GM23338 (cell line): Measurements from ENCODE around the gene SCN4A. TPM values are rescaled to one million over a fixed set of nuclear protein-coding genes. Genes with fewer than 3 reads are reported as not detected.
A peak's percentile ranks its signal among the peaks of the same experiment; 100 is the strongest.

Experiments
- ATAC-seq: fragments of 200-7000 bp; cut with Tn5 transposase; 3 replicates; pipeline ENCODE4 v1.9.1; 2020
- DNase-seq: peaks from one replicate; pipeline ENCODE4 v3.0.0-alpha.2; 2015; ENCODE audit warnings: low spot score
- H2AFZ ChIP-seq: fragments of 200-600 bp; sonication (generic); 2 replicates; pipeline ENCODE4 v1.8.0; 2016; ENCODE audit warnings: antibody characterized with exemption, mild to moderate bottlenecking, moderate library complexity
- H3F3A ChIP-seq: fragments of 200-600 bp; sonication (generic); replicated peaks from 2 replicates; pipeline ENCODE4 v1.8.0; 2017; ENCODE audit warnings: antibody characterized with exemption, mixed run types, low read depth
- H3K27ac ChIP-seq: fragments of 200-600 bp; sonication (generic); 2 replicates; pipeline ENCODE4 v1.6.1; 2016; ENCODE audit warnings: low read depth
- H3K27me3 ChIP-seq: fragments of 200-600 bp; sonication (generic); 2 replicates; pipeline ENCODE4 v1.8.0; 2016; ENCODE audit warnings: mild to moderate bottlenecking, mixed run types, moderate library complexity; ENCODE audit not compliant: insufficient read depth
- H3K36me3 ChIP-seq: fragments of 200-600 bp; sonication (generic); 2 replicates; pipeline ENCODE4 v1.8.0; 2016; ENCODE audit warnings: mild to moderate bottlenecking; ENCODE audit not compliant: insufficient read depth
- H3K4me1 ChIP-seq: fragments of 200-600 bp; sonication (generic); 2 replicates; pipeline ENCODE4 v1.8.0; 2016; ENCODE audit warnings: mild to moderate bottlenecking, moderate library complexity; ENCODE audit not compliant: insufficient read depth
- H3K4me2 ChIP-seq: fragments of 200-600 bp; sonication (generic); 2 replicates; pipeline ENCODE4 v1.7.1; 2017; ENCODE audit warnings: mixed run types
- H3K4me3 ChIP-seq: fragments of 200-600 bp; sonication (generic); 2 replicates; pipeline ENCODE4 v1.6.1; 2016; ENCODE audit warnings: mixed run types
- H3K79me2 ChIP-seq: fragments of 200-600 bp; sonication (generic); replicated peaks from 2 replicates; pipeline ENCODE4 v1.8.0; 2017; ENCODE audit warnings: mild to moderate bottlenecking; ENCODE audit not compliant: insufficient read depth
- H3K9me2 ChIP-seq: fragments of 200-600 bp; sonication (generic); 2 replicates; pipeline ENCODE4 v1.8.0; 2017; ENCODE audit not compliant: insufficient read depth
- H4K20me1 ChIP-seq: fragments of 200-600 bp; sonication (generic); replicated peaks from 2 replicates; pipeline ENCODE4 v1.8.0; 2017; ENCODE audit warnings: mild to moderate bottlenecking; ENCODE audit not compliant: insufficient read depth
- H3K27ac Mint-ChIP-seq: 2 replicates; pipeline ENCODE4 v1.8.0; 2020; ENCODE audit warnings: inconsistent platforms, mild to moderate bottlenecking, moderate library complexity, mixed read lengths
- H3K27me3 Mint-ChIP-seq: 3 replicates; pipeline ENCODE4 v1.8.0; 2022; ENCODE audit warnings: low read depth, mild to moderate bottlenecking, moderate library complexity, mixed read lengths, inconsistent platforms; ENCODE audit not compliant: insufficient read depth, poor library complexity
- H3K36me3 Mint-ChIP-seq: 3 replicates; pipeline ENCODE4 v1.8.0; 2021; ENCODE audit warnings: low read depth, mild to moderate bottlenecking, inconsistent platforms, moderate library complexity, mixed read lengths
- H3K4me1 Mint-ChIP-seq: 3 replicates; pipeline ENCODE4 v1.8.0; 2020; ENCODE audit warnings: mild to moderate bottlenecking, inconsistent platforms, mixed read lengths
- H3K4me3 Mint-ChIP-seq: 3 replicates; pipeline ENCODE4 v1.8.0; 2021; ENCODE audit warnings: moderate library complexity, mild to moderate bottlenecking, inconsistent platforms, mixed read lengths
- H3K9me3 Mint-ChIP-seq: 3 replicates; pipeline ENCODE4 v1.8.0; 2020; ENCODE audit warnings: moderate library complexity, mild to moderate bottlenecking, inconsistent platforms, mixed read lengths
- EZH2 ChIP-seq: fragments of 200-600 bp; sonication (generic); IDR thresholded peaks from one replicate; pipeline ENCODE4 v1.8.0; 2017; ENCODE audit warnings: antibody characterized with exemption, mild to moderate bottlenecking, low read depth; ENCODE audit not compliant: unreplicated experiment
- EZH2phosphoT487 ChIP-seq: fragments of 200-600 bp; sonication (generic); IDR thresholded peaks from one replicate; pipeline ENCODE4 v1.8.1; 2018; ENCODE audit warnings: antibody characterized with exemption; ENCODE audit not compliant: unreplicated experiment
- JUNB ChIP-seq: IDR thresholded peaks from one replicate; pipeline ENCODE4 v1.6.1; 2016; ENCODE audit warnings: antibody characterized with exemption; ENCODE audit not compliant: unreplicated experiment
- NANOG ChIP-seq: IDR thresholded peaks from 2 replicates; pipeline ENCODE4 v1.6.1; 2016; ENCODE audit warnings: antibody characterized with exemption, borderline replicate concordance
- POLR2AphosphoS5 ChIP-seq: IDR thresholded peaks from 2 replicates; pipeline ENCODE4 v1.6.1; 2016; ENCODE audit warnings: antibody characterized with exemption, low read depth
- STAT1 ChIP-seq: IDR thresholded peaks from one replicate; pipeline ENCODE4 v1.6.1; 2016; ENCODE audit warnings: antibody characterized with exemption; ENCODE audit not compliant: unreplicated experiment
- ZNF114 ChIP-seq: fragments of 250-450 bp; sonication (Bioruptor Pico); IDR thresholded peaks from 2 replicates; pipeline ENCODE4 v1.5.0; 2020; ENCODE audit warnings: mild to moderate bottlenecking, moderate library complexity
- ZNF331 ChIP-seq: fragments of 250-450 bp; sonication (Bioruptor Pico); IDR thresholded peaks from 2 replicates; pipeline ENCODE4 v1.5.0; 2020; ENCODE audit warnings: low read depth, mild to moderate bottlenecking, moderate library complexity
- polyA plus RNA-seq: library from polyadenylated mRNA; unstranded; fragments of >200 nt; fragmentation: Nextera tagmentation; extraction: Ambion mirVana; gene quantifications from 2 replicates; pipeline ENCODE4 v1.2.1, GENCODE V29; 2016
- total RNA-seq: library from RNA; depleted of rRNA; stranded (reverse); fragments of >200 nt; shearing (Covaris generic); gene quantifications from 2 replicates; pipeline ENCODE4 v1.2.3, GENCODE V29; 2014
- TF ChIP-seq, protein P1 (sequence below), 2 experiments: fragments of 200-600 bp in 1 of 2; sonication (generic) in 1 of 2; conservative IDR thresholded peaks; 2 replicates each; pipeline versions ENCODE4 v1.5.1 to v1.6.1; 2016 to 2017; ENCODE audit warnings: antibody characterized with exemption in 2 of 2, low read depth in 2 of 2, mild to moderate bottlenecking in 2 of 2, moderate library complexity in 1 of 2
- TF ChIP-seq, protein P2 (sequence below): IDR thresholded peaks from one replicate; pipeline ENCODE4 v1.6.1; 2018; ENCODE audit warnings: antibody characterized with exemption; ENCODE audit not compliant: unreplicated experiment

Gene SCN4A
- total and polyA plus RNA-seq, 2 experiments from 2014 or later: 2.3 to 7.9 TPM

DNA sequence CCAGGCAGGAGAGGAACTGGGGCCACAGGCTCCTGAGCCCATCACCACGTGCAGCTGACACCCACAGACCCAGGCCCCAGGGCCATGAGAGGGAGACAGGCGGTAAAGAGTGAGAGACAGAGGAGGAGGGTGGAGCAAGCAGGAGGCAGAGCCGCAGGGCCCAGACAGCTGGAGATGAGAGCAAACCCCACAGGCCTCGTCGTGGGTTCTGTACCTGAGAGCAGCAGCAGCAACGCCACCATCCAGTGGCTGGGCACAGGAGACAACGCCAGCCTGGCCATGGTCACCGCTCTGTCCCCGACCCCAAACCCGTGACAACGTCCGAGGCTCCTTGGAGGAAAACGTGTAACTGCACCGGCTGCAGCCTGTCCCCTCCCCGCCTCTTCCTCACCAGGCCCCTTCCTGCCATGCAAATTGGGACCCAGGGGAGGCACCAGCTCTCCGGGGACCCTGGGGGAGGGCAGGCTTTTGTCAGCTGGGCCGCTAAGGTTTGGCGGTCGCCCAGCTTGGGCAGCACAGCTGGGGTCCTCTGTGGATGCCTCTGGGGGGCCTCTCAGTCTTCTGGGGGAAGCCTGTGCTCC is 40.6 kb downstream of the SCN4A start, which contains the start of gene CD79B:
Gene CD79B (minus strand): TSS at position 351 of the 581 bp plus-strand sequence. CDS start 70 bp downstream, at position 281.
- Histone ChIP-seq H3K79me2 (no peaks in the 10 kb centered on the region), H3K4me1 (peaks cover 14% of the 10 kb centered on the region; the same call in 1 of the 2 replicates), H4K20me1 (no peaks in the 10 kb centered on the region), H3K27me3 (no peaks in the 10 kb centered on the region), H3K27ac (no peak within 1 kb of the TSS), H3F3A (no peaks in the 10 kb centered on the region), H2AFZ (peak within 1 kb of the TSS; percentile 84), H3K36me3 (no peaks in the 10 kb centered on the region), H3K4me3 (no peak within 1 kb of the TSS), H3K9me2 (no peaks in the 10 kb centered on the region), H3K4me2 (peak within 1 kb of the TSS; percentile 64; the same call in 1 of the 2 replicates)
- ATAC-seq (peak; percentile 12), DNase-seq (no peak)
- Mint-ChIP-seq H3K4me3 (no peak within 1 kb of the TSS; the same call in 2 of the 3 replicates), H3K27me3 (peaks cover 8% of the 10 kb centered on the region), H3K9me3 (no peaks in the 10 kb centered on the region), H3K27ac (no peak within 1 kb of the TSS), H3K4me1 (peaks cover 13% of the 10 kb centered on the region), H3K36me3 (no peaks in the 10 kb centered on the region)
- TF ChIP-seq EZH2 (no peak), EZH2phosphoT487 (no peak), NANOG (no peak), POLR2AphosphoS5 (no peak), JUNB (no peak), STAT1 (no peak)

DNA sequence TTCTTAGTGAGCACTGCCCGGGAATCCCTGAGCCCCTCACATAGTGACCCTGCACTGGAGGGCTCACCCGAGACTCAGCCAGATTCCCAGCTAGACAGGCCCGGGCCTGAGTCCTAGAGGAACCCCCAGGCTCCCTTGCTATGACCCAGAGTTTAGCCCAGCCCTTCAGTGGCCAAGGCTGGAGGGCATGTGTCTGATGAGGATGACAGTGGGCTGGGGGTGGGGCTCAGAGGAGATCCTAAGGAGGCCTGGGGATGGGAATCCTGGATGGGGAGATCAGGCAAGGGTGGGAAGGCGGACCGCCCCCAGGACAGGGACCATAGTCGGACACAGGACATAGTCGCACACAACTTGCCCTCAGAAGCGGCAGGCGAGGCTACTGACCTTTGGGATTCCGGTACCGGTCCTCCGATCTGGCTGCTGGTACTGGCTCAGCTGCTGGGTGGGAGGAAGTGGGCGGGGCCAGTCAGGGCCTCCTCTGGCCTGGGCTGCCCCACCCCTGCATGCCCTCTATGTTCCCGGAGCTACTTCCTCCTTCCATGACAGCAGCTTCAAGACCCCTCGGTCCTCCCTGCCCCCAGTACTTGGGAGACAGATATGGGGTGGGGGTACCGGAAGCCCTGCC is 41.7 kb downstream of the SCN4A start:
- Mint-ChIP-seq H3K36me3 (no peaks in the 10 kb centered on the region), H3K27me3 (peaks cover 8% of the 10 kb centered on the region), H3K27ac (no peak overlapping the region), H3K4me1 (peaks cover 13% of the 10 kb centered on the region), H3K9me3 (no peaks in the 10 kb centered on the region), H3K4me3 (no peak overlapping the region; the same call in 2 of the 3 replicates)
- Histone ChIP-seq H3K36me3 (no peaks in the 10 kb centered on the region), H3F3A (no peaks in the 10 kb centered on the region), H2AFZ (peak overlapping the region; percentile 84), H3K4me1 (peaks cover 14% of the 10 kb centered on the region; the same call in 1 of the 2 replicates), H3K79me2 (no peaks in the 10 kb centered on the region), H3K27me3 (no peaks in the 10 kb centered on the region), H3K4me2 (peak overlapping the region; percentile 64), H3K4me3 (no peak overlapping the region), H3K9me2 (no peaks in the 10 kb centered on the region), H3K27ac (no peak overlapping the region), H4K20me1 (no peaks in the 10 kb centered on the region)
- DNase-seq (peak; percentile 72), ATAC-seq (peak; percentile 84)
- no peak for TF ChIP-seq ZNF114 (CRISPR knock-in tag)
- TF ChIP-seq STAT1: no peak
- no peak for TF ChIP-seq EZH2
- TF ChIP-seq ZNF331 (CRISPR knock-in tag): no peak

DNA sequence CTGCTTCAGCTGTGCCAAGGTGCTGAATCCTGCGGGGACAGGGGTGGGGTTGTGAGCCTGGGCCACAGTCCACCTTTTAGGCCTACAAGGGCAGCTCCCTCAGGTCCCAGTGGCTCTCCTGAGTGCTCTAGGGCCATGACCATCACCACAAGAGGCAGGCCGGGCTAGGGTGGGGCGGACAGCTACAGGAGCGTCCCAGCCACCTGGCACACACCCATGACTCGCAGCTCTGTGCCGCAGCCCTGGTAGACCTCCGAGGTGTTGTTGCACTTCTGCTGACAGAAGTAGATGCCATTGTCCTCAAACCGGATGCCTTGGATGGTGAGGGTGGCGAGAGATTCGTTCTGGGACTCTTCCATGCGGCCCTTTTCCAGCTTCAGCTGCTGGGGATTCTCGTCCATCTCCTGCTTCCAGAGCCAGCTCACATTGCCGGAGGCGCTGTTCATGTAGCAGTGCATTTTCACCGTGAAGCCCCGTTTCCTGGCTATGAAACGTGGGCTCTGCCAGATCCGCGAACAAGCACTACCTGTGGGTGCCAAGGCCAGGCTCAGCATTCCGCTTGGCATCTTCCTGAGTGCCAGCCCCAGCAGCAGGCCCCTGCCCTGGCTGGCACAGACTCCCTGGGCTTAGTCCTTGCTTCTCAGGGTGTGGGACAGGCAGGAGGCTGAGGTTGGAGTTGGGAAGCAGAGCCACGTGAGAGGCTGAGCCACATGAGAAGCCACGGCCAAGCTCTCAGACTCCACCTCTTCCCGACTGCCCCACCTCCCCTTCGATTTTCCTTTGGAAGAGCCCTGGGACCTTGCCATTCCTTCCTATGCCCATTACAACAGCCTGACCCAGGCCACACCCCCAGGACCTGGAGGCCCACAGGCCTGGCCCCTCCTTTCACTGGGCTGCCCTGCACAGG is 42.6 kb downstream of the SCN4A start:
- H3K9me3 Mint-ChIP-seq: no peaks in the 10 kb centered on the region
- no peaks in the 10 kb centered on the region for H4K20me1 ChIP-seq
- H3K27ac Mint-ChIP-seq: no peak overlapping the region
- ATAC-seq (peak; percentile 60), DNase-seq (peak; percentile 35)
- peaks cover 13% of the 10 kb centered on the region for H3K4me1 Mint-ChIP-seq
- H3K4me3 ChIP-seq: no peak overlapping the region
- no peak overlapping the region for H3K4me3 Mint-ChIP-seq
- H2AFZ ChIP-seq: no peak overlapping the region
- no peaks in the 10 kb centered on the region for H3K79me2 ChIP-seq
- H3K36me3 ChIP-seq: no peaks in the 10 kb centered on the region
- no peak overlapping the region for H3K27ac ChIP-seq
- H3K36me3 Mint-ChIP-seq: no peaks in the 10 kb centered on the region
- peaks cover 14% of the 10 kb centered on the region; the same call in 1 of the 2 replicates for H3K4me1 ChIP-seq
- H3F3A ChIP-seq: no peaks in the 10 kb centered on the region
- no peaks in the 10 kb centered on the region for H3K27me3 ChIP-seq
- H3K27me3 Mint-ChIP-seq: peaks cover 8% of the 10 kb centered on the region
- H3K9me2 ChIP-seq: no peaks in the 10 kb centered on the region
- 0 out of 2 replicates have a peak overlapping the region, but pooled peaks have one; percentile 64 for H3K4me2 ChIP-seq
- TF ChIP-seq EZH2phosphoT487 (no peak), POLR2AphosphoS5 (no peak), ZNF331 (CRISPR knock-in tag) (no peak), JUNB (no peak), NANOG (no peak), STAT1 (no peak)
- TF ChIP-seq, protein P1, sequence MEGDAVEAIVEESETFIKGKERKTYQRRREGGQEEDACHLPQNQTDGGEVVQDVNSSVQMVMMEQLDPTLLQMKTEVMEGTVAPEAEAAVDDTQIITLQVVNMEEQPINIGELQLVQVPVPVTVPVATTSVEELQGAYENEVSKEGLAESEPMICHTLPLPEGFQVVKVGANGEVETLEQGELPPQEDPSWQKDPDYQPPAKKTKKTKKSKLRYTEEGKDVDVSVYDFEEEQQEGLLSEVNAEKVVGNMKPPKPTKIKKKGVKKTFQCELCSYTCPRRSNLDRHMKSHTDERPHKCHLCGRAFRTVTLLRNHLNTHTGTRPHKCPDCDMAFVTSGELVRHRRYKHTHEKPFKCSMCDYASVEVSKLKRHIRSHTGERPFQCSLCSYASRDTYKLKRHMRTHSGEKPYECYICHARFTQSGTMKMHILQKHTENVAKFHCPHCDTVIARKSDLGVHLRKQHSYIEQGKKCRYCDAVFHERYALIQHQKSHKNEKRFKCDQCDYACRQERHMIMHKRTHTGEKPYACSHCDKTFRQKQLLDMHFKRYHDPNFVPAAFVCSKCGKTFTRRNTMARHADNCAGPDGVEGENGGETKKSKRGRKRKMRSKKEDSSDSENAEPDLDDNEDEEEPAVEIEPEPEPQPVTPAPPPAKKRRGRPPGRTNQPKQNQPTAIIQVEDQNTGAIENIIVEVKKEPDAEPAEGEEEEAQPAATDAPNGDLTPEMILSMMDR (conservative IDR thresholded peaks at IDR 0.05; ENCODE audit: low read depth in 2 of 2): no peak
- TF ChIP-seq, protein P2, sequence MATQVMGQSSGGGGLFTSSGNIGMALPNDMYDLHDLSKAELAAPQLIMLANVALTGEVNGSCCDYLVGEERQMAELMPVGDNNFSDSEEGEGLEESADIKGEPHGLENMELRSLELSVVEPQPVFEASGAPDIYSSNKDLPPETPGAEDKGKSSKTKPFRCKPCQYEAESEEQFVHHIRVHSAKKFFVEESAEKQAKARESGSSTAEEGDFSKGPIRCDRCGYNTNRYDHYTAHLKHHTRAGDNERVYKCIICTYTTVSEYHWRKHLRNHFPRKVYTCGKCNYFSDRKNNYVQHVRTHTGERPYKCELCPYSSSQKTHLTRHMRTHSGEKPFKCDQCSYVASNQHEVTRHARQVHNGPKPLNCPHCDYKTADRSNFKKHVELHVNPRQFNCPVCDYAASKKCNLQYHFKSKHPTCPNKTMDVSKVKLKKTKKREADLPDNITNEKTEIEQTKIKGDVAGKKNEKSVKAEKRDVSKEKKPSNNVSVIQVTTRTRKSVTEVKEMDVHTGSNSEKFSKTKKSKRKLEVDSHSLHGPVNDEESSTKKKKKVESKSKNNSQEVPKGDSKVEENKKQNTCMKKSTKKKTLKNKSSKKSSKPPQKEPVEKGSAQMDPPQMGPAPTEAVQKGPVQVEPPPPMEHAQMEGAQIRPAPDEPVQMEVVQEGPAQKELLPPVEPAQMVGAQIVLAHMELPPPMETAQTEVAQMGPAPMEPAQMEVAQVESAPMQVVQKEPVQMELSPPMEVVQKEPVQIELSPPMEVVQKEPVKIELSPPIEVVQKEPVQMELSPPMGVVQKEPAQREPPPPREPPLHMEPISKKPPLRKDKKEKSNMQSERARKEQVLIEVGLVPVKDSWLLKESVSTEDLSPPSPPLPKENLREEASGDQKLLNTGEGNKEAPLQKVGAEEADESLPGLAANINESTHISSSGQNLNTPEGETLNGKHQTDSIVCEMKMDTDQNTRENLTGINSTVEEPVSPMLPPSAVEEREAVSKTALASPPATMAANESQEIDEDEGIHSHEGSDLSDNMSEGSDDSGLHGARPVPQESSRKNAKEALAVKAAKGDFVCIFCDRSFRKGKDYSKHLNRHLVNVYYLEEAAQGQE: no peak
